B cell (primary cell): ENCODE measurements around the gene TTLL6. TPM values are rescaled to one million over a fixed set of nuclear protein-coding genes. Genes with fewer than 3 reads are reported as not detected.

ENCODE experiments used
- ATAC-seq: fragments of 200-7000 bp; cut with Tn5 transposase; one replicate; pipeline ENCODE4 v1.10.0; 2021; ENCODE audit warnings: low read depth, mild to moderate bottlenecking, moderate number of reproducible peaks, moderate library complexity
- CTCF ChIA-PET: fragments of 350-600 bp; sonication (Branson Sonifier 250); formaldehyde crosslinking; loops from one replicate; lab custom pipeline; 2021; ENCODE audit warnings: antibody characterized with exemption, inconsistent platforms; lab: Charles Lee
- POLR2A ChIA-PET: fragments of 350-600 bp; sonication (Branson Sonifier 250); formaldehyde crosslinking; loops from one replicate; lab custom pipeline; 2021; ENCODE audit warnings: antibody characterized with exemption; lab: Charles Lee
- DNase-seq: peaks from one replicate; pipeline ENCODE4 v3.0.0; 2013
- H2AFZ ChIP-seq: 2 replicates; pipeline ENCODE4 v1.6.1; 2012; ENCODE audit warnings: mild to moderate bottlenecking, low read depth, low read length; ENCODE audit not compliant: insufficient read depth, poor library complexity, severe bottlenecking
- H3K27ac ChIP-seq, 2 donors: 1 replicate in 1 of 2; 2 replicates in 1 of 2; pipeline ENCODE4 v1.5.1; 2012 to 2013; ENCODE audit warnings: low read length in 2 of 2, mild to moderate bottlenecking in 2 of 2, moderate library complexity in 1 of 2
- H3K27me3 ChIP-seq, 4 experiments: fragments of 200-600 bp in 1 of 4; sonication (generic) in 1 of 4; replicated peaks in 1 of 4; 1 replicate in 2 of 4; 2 replicates in 2 of 4; pipeline versions ENCODE4 v1.6.1 to v1.7.0; 2013 to 2016; ENCODE audit warnings: low read length in 3 of 4, mild to moderate bottlenecking in 2 of 4, mixed read lengths in 1 of 4, moderate library complexity in 1 of 4; ENCODE audit not compliant: insufficient read depth in 4 of 4, control insufficient read depth in 3 of 4; ENCODE audit errors: control extremely low read depth in 1 of 4
- H3K36me3 ChIP-seq, 2 experiments: replicated peaks in 1 of 2; 1 replicate in 1 of 2; 2 replicates in 1 of 2; pipeline versions ENCODE4 v1.6.1 to v1.7.1; 2013; ENCODE audit warnings: low read length in 1 of 2; ENCODE audit not compliant: insufficient read depth in 2 of 2, control insufficient read depth in 1 of 2; ENCODE audit errors: control extremely low read depth in 1 of 2, extremely low read depth in 1 of 2
- H3K4me1 ChIP-seq, 2 donors: fragments of 200-600 bp in 1 of 2; sonication (generic) in 1 of 2; 1 replicate in 1 of 2; 2 replicates in 1 of 2; pipeline versions ENCODE4 v1.5.1 to v1.6.1; 2013 to 2017; ENCODE audit warnings: low read length in 2 of 2; ENCODE audit not compliant: control insufficient read depth in 2 of 2, insufficient read depth in 2 of 2
- H3K4me2 ChIP-seq: replicated peaks from 2 replicates; pipeline ENCODE3; 2012; ENCODE audit warnings: mild to moderate bottlenecking, low read depth, low read length; ENCODE audit not compliant: poor library complexity, severe bottlenecking
- H3K4me3 ChIP-seq, 5 experiments: fragments of 200-600 bp in 1 of 5; sonication (generic) in 1 of 5; 1 replicate in 3 of 5; 2 replicates in 2 of 5; pipeline versions ENCODE4 v1.5.1 to v1.7.0; 2011 to 2016; ENCODE audit warnings: low read length in 4 of 5, mild to moderate bottlenecking in 4 of 5, low read depth in 2 of 5, control low read depth in 1 of 5, moderate library complexity in 1 of 5; ENCODE audit not compliant: insufficient read depth in 1 of 5; ENCODE audit errors: control extremely low read depth in 1 of 5, extremely low read depth in 1 of 5
- H3K79me2 ChIP-seq: fragments of 200-600 bp; sonication (generic); one replicate; pipeline ENCODE4 v1.6.0; 2016; ENCODE audit warnings: low read length; ENCODE audit not compliant: control insufficient read depth, insufficient read depth
- H3K9ac ChIP-seq: fragments of 200-600 bp; sonication (generic); 2 replicates; pipeline ENCODE4 v1.6.1; 2017; ENCODE audit warnings: mild to moderate bottlenecking, low read length, moderate library complexity
- H3K9me3 ChIP-seq, 3 donors: one replicate each; pipeline versions ENCODE4 v1.6.1 to v1.7.1; 2013; ENCODE audit warnings: low read length in 2 of 3; ENCODE audit not compliant: control insufficient read depth in 2 of 3, insufficient read depth in 1 of 3; ENCODE audit errors: control extremely low read depth in 1 of 3
- H4K20me1 ChIP-seq: 2 replicates; pipeline ENCODE4 v1.6.0; 2012; ENCODE audit warnings: mild to moderate bottlenecking, low read length; ENCODE audit not compliant: insufficient read depth, control insufficient read depth, poor library complexity, severe bottlenecking
- H3K27ac Mint-ChIP-seq: one replicate; pipeline ENCODE4 v1.8.0; 2021; ENCODE audit warnings: mixed read lengths
- H3K27me3 Mint-ChIP-seq: one replicate; pipeline ENCODE4 v1.8.0; 2021; ENCODE audit warnings: mixed read lengths
- H3K4me1 Mint-ChIP-seq: one replicate; pipeline ENCODE4 v1.8.0; 2021; ENCODE audit warnings: mixed read lengths
- H3K4me3 Mint-ChIP-seq: one replicate; pipeline ENCODE4 v1.8.0; 2021; ENCODE audit warnings: mixed read lengths
- H3K9me3 Mint-ChIP-seq: one replicate; pipeline ENCODE4 v1.8.0; 2022; ENCODE audit warnings: mixed read lengths; ENCODE audit not compliant: insufficient read depth
- EZH2 ChIP-seq: IDR thresholded peaks from 2 replicates; pipeline ENCODE4 v1.6.1; 2012; ENCODE audit warnings: borderline replicate concordance, low read depth, mild to moderate bottlenecking, moderate library complexity, low read length; ENCODE audit not compliant: insufficient read depth, poor library complexity, severe bottlenecking
- WGBS: methylation state at CpG from one replicate; pipeline ENCODE4 v1.1.5; 2013; ENCODE audit warnings: missing lambda C conversion rate; ENCODE audit not compliant: insufficient coverage; 5-methylcytosine and 5-hydroxymethylcytosine counted together
- intact Hi-C: fragments of 100-400 bp; cut with micrococcal nuclease; formaldehyde crosslinking; loops from one replicate; pipeline ENCODE4 v1.10.0; 2022
- polyA plus RNA-seq: library from polyadenylated mRNA; depleted of rRNA; stranded (reverse); fragments of >200 nt; gene quantifications from 2 replicates; pipeline ENCODE4 v1.2.3, GENCODE V29; 2012
- total RNA-seq, 2 donors: library from RNA; stranded (reverse); fragments of 120-200 nt in 1 of 2; gene quantifications; 1 replicate in 1 of 2; 2 replicates in 1 of 2; pipeline versions ENCODE4 v1.2.3 to v1.2.4, GENCODE V29; 2013 to 2022
- TF ChIP-seq, protein P1 (sequence below): fragments of 200-600 bp; IDR thresholded peaks from one replicate; pipeline ENCODE4 v1.8.0; 2022; ENCODE audit warnings: antibody characterized with exemption, mild to moderate bottlenecking

TTLL6 gene
- total and polyA plus RNA-seq, 2 donors (not counting 1 experiment from before 2014, with no cell fraction given), result not detected

DNA sequence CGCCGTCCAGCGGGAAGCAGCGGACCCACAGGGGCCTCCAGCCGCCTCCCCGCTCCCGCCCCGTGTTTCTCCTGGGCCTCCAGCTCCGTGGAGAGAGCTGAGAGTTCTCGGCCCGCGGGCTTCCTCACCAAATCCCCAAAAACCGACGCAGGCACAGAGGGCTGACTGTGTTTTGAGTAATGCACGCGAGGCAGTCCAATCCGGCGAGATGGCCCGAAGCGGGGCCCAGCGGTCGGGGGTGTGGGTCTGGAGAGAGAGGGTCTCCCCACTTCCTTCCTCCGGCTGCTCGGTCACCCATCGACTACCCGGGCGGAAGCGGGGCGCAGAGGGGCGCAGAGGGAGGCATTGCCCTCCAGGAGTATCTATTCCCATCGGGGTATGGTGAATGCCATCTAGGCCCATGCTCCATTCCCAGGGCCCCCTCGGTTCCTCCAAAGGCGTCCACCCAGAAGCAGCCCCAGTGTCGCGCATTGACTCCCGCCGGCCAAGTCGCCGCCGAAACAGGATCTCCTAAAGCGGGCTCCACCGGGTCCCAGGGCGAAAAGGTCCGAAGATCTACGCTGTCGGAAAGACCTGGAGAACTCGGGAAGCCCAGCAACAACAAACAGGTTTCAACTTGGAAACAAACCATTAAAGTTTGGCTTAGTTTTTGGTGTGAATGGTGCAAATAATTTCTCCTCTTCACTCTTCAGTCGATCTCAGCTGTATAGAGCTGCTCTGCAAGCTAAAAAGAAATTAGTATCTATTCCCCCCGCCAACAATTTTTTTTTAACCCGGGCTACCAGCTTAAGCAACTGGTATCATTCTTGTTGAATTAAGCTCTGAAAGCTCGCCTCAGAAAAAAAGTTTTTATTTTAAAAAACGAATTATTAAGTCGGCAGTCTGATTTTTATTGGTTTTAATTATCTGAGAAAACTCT is 69.3 kb downstream of the TTLL6 start:
- Histone ChIP-seq H3K27ac (no peak overlapping the region), H3K4me3 (no peak overlapping the region), H3K4me2 (peak overlapping the region; percentile 13), H3K9me3 (peaks cover 0 to 38% (median 6%) of the 10 kb centered on the region in 3 donors), H3K4me1 (peaks cover 3 to 46% of the 10 kb centered on the region in 2 donors), H4K20me1 (no peaks in the 10 kb centered on the region), H2AFZ (no peak overlapping the region), H3K79me2 (no peaks in the 10 kb centered on the region), H3K9ac (no peak overlapping the region), H3K36me3 (no peaks in the 10 kb centered on the region), H3K27me3 (peaks cover 0 to 95% (median 86%) of the 10 kb centered on the region in 4 experiments)
- WGBS, result 13% methylated on average over 42 of the region's 53 CpGs
- DNase-seq (peak; percentile 48), ATAC-seq (no peak)
- H3K4me1 Mint-ChIP-seq, result peaks cover 7% of the 10 kb centered on the region
- ChIA-PET POLR2A (no interaction called here), CTCF (interaction anchor here (0.9 to 2.6 kb wide), 6 partner anchors 10 to 949 kb away, joined by 3 to 13 read pairs (median 4); partner anchors contain the start of gene PRAC2)
- H3K27ac Mint-ChIP-seq, result no peak overlapping the region
- H3K9me3 Mint-ChIP-seq, result no peaks in the 10 kb centered on the region
- intact Hi-C loops, result loop anchor here (2.0 kb wide), 1 partner anchor 23 kb away; no protein-coding TSS in a partner anchor
- H3K4me3 Mint-ChIP-seq, result no peak overlapping the region
- H3K27me3 Mint-ChIP-seq, result peaks cover 78% of the 10 kb centered on the region
- TF ChIP-seq, protein P1, sequence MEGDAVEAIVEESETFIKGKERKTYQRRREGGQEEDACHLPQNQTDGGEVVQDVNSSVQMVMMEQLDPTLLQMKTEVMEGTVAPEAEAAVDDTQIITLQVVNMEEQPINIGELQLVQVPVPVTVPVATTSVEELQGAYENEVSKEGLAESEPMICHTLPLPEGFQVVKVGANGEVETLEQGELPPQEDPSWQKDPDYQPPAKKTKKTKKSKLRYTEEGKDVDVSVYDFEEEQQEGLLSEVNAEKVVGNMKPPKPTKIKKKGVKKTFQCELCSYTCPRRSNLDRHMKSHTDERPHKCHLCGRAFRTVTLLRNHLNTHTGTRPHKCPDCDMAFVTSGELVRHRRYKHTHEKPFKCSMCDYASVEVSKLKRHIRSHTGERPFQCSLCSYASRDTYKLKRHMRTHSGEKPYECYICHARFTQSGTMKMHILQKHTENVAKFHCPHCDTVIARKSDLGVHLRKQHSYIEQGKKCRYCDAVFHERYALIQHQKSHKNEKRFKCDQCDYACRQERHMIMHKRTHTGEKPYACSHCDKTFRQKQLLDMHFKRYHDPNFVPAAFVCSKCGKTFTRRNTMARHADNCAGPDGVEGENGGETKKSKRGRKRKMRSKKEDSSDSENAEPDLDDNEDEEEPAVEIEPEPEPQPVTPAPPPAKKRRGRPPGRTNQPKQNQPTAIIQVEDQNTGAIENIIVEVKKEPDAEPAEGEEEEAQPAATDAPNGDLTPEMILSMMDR, result no peak
- TF ChIP-seq EZH2, result peak; percentile 60
